K562 (cell line): ENCODE measurements around the gene PRDM2. TPM values are rescaled to one million over a fixed set of nuclear protein-coding genes. Genes with fewer than 3 reads are reported as not detected.

Experiments
- ATAC-seq: fragments of 200-7000 bp; cut with Tn5 transposase; 3 replicates; pipeline ENCODE4 v1.9.1; 2020; ENCODE audit warnings: moderate library complexity
- BruUV-seq: library from RNA; stranded (reverse); fragments of 400-500 nt; replicated peaks from 2 replicates; lab custom pipeline; 2021; lab: Mats Ljungman, UMichigan
- CTCF ChIA-PET: fragments of 300-600 bp; formaldehyde crosslinking; extraction: SDS; loops from one replicate; lab custom pipeline; 2021; ENCODE audit warnings: low intra/inter-chr PET ratio; lab: Yijun Ruan, JAX
- POLR2A ChIA-PET: fragments of 300-600, 350-650 bp; sonication (Branson Sonifier 250); formaldehyde crosslinking; extraction: SDS; loops from one replicate; lab custom pipeline; 2021; ENCODE audit warnings: antibody characterized with exemption, inconsistent platforms; lab: Yijun Ruan, JAX
- DNase-seq, 4 experiments: peaks; one replicate each; pipeline versions ENCODE4 v3.0.0 to v3.0.0-alpha.2; 2011 to 2018; ENCODE audit warnings: low spot score in 3 of 4, mixed read lengths in 3 of 4; ENCODE audit errors: extremely low read depth in 1 of 4
- FAIRE-seq: peaks from 2 replicates; lab custom pipeline; 2011; peaks lifted over from hg19 to GRCh38; lab: Jason Lieb, UNC
- H2AFZ ChIP-seq: 2 replicates; pipeline ENCODE4 v1.6.0; 2011; ENCODE audit warnings: low read depth, low read length, control low read depth, inconsistent platforms
- H3K27ac ChIP-seq: fragments of 200-600 bp; 3 replicates; pipeline ENCODE4 v1.8.0; 2011; ENCODE audit warnings: low read depth, mild to moderate bottlenecking, control low read depth, inconsistent platforms, low read length, moderate library complexity, mixed read lengths; ENCODE audit errors: extremely low read depth
- H3K27me3 ChIP-seq, 2 experiments: fragments of 300-600 bp in 1 of 2; 2 replicates in 1 of 2; 3 replicates in 1 of 2; pipeline versions ENCODE4 v1.6.0 to v1.8.0; 2011; ENCODE audit warnings: inconsistent platforms in 2 of 2, low read length in 2 of 2, mild to moderate bottlenecking in 1 of 2, mixed read lengths in 1 of 2, moderate library complexity in 1 of 2; ENCODE audit not compliant: control insufficient read depth in 2 of 2, insufficient read depth in 2 of 2
- H3K36me3 ChIP-seq: fragments of 300-600 bp; 3 replicates; pipeline ENCODE4 v1.8.0; 2011; ENCODE audit warnings: mild to moderate bottlenecking, low read length, inconsistent platforms; ENCODE audit not compliant: control insufficient read depth, insufficient read depth
- H3K4me1 ChIP-seq, 2 experiments: fragments of 200-600 bp in 1 of 2; replicated peaks in 1 of 2; 2 replicates in 1 of 2; 3 replicates in 1 of 2; pipeline versions ENCODE4 v1.5.1 to v1.8.0; 2011; ENCODE audit warnings: inconsistent platforms in 2 of 2, low read length in 2 of 2, mild to moderate bottlenecking in 1 of 2, mixed read lengths in 1 of 2, moderate library complexity in 1 of 2; ENCODE audit not compliant: control insufficient read depth in 2 of 2, insufficient read depth in 2 of 2
- H3K4me2 ChIP-seq: 2 replicates; pipeline ENCODE4 v1.6.1; 2011; ENCODE audit warnings: low read length, control low read depth, inconsistent platforms, mixed read lengths; ENCODE audit not compliant: insufficient read depth
- H3K4me3 ChIP-seq: fragments of 200-600 bp; sonication (generic), shearing (Covaris generic); 2 replicates; pipeline ENCODE4 v1.5.1; 2016; ENCODE audit warnings: control low read depth, inconsistent platforms
- H3K79me2 ChIP-seq: fragments of 200-600 bp; 3 replicates; pipeline ENCODE4 v1.8.0; 2011; ENCODE audit warnings: low read length, inconsistent platforms; ENCODE audit not compliant: control insufficient read depth, insufficient read depth
- H3K9ac ChIP-seq, 2 experiments: 2 replicates each; pipeline versions ENCODE4 v1.6.0 to v1.6.1; 2011; ENCODE audit warnings: low read depth in 2 of 2, low read length in 2 of 2, control low read depth in 1 of 2, inconsistent platforms in 1 of 2, mild to moderate bottlenecking in 1 of 2, mixed read lengths in 1 of 2; ENCODE audit not compliant: insufficient read depth in 1 of 2
- H3K9me1 ChIP-seq: one replicate; pipeline ENCODE4 v1.6.0; 2011; ENCODE audit warnings: inconsistent platforms, mild to moderate bottlenecking, low read length, moderate library complexity; ENCODE audit not compliant: control insufficient read depth, insufficient read depth
- H3K9me3 ChIP-seq: replicated peaks from 2 replicates; pipeline ENCODE4 v1.5.1; 2011; ENCODE audit warnings: low read depth, low read length, inconsistent platforms; ENCODE audit not compliant: control insufficient read depth, insufficient read depth
- H4K20me1 ChIP-seq: replicated peaks from 2 replicates; pipeline ENCODE4 v1.6.1; 2011; ENCODE audit warnings: low read length, inconsistent platforms, mixed read lengths; ENCODE audit not compliant: control insufficient read depth, insufficient read depth
- ADNP ChIP-seq: fragments of 200-800 bp; sonication (Bioruptor generic); IDR thresholded peaks from 2 replicates; pipeline ENCODE4 v1.6.1; 2016; ENCODE audit warnings: missing genetic modification characterization, missing compliant biosample characterization
- ARID2 ChIP-seq: fragments of 450-650 bp; IDR thresholded peaks from 2 replicates; pipeline ENCODE4 v1.6.1; 2017; ENCODE audit warnings: antibody characterized with exemption, mild to moderate bottlenecking
- ESRRA ChIP-seq: fragments of 450-650 bp; IDR thresholded peaks from 2 replicates; pipeline ENCODE4 v1.6.1; 2014; ENCODE audit warnings: low read depth, mild to moderate bottlenecking, moderate library complexity, borderline replicate concordance
- EWSR1 ChIP-seq: fragments of 450-650 bp; IDR thresholded peaks from 2 replicates; pipeline ENCODE4 v1.6.1; 2018; ENCODE audit warnings: borderline replicate concordance, mild to moderate bottlenecking, low read depth, moderate library complexity; ENCODE audit not compliant: partially characterized antibody
- MAFG ChIP-seq: fragments of 450-650 bp; conservative IDR thresholded peaks from 2 replicates; pipeline ENCODE4 v1.6.1; 2016; ENCODE audit warnings: missing genetic modification characterization, missing compliant biosample characterization
- MCM7 ChIP-seq, 2 experiments: fragments of 450-650 bp; IDR thresholded peaks; 2 replicates each; pipeline ENCODE4 v1.6.1; 2016 to 2018
- MYBL2 ChIP-seq, 2 experiments: fragments of 450-650 bp in 1 of 2; sonication (generic) in 1 of 2; formaldehyde crosslinking in 1 of 2; IDR thresholded peaks; 2 replicates each; pipeline versions ENCODE4 v1.6.1 to v1.8.1; 2017 to 2022; ENCODE audit warnings: borderline replicate concordance in 1 of 2, inconsistent platforms in 1 of 2, low read depth in 1 of 2, mild to moderate bottlenecking in 1 of 2, missing genetic modification reagents in 1 of 2, moderate library complexity in 1 of 2
- NR2C2 ChIP-seq, 2 experiments: fragments of 200-800 bp in 1 of 2; sonication (Bioruptor generic) in 1 of 2; sonication (generic) in 1 of 2; formaldehyde crosslinking in 1 of 2; IDR thresholded peaks; 2 replicates each; pipeline versions ENCODE4 v1.6.1 to v1.8.0; 2016 to 2022; ENCODE audit warnings: mild to moderate bottlenecking in 1 of 2, missing compliant biosample characterization in 1 of 2, missing genetic modification characterization in 1 of 2, missing genetic modification reagents in 1 of 2
- PURB ChIP-seq: sonication (generic); formaldehyde crosslinking; IDR thresholded peaks from 2 replicates; pipeline ENCODE4 v1.9.0; 2021; ENCODE audit warnings: low read depth, mild to moderate bottlenecking, missing genetic modification reagents
- RBM25 ChIP-seq: fragments of 200-400 bp; formaldehyde crosslinking; IDR thresholded peaks from 2 replicates; pipeline ENCODE4 v1.6.1; 2018; ENCODE audit warnings: low read length, low read depth, moderate library complexity; ENCODE audit not compliant: severe bottlenecking
- SPI1 ChIP-seq: IDR thresholded peaks from 2 replicates; pipeline ENCODE4 v1.6.1; 2011; ENCODE audit warnings: low read depth, low read length, control low read depth, borderline replicate concordance
- TSC22D4 ChIP-seq: fragments of 450-650 bp; IDR thresholded peaks from 2 replicates; pipeline ENCODE4 v1.6.1; 2016; ENCODE audit warnings: missing genetic modification characterization, missing biosample characterization, control low read depth
- ZNF212 ChIP-seq: fragments of 450-650 bp; formaldehyde crosslinking; IDR thresholded peaks from 2 replicates; pipeline ENCODE4 v1.4.0; 2020; ENCODE audit warnings: mild to moderate bottlenecking
- WGBS: fragments of 100-300 bp; shearing (Covaris generic); methylation state at CpG from one replicate; pipeline ENCODE4 v1.1.6; 2016; ENCODE audit warnings: low coverage, mixed read lengths; ENCODE audit not compliant: insufficient coverage; ENCODE audit errors: missing lambda C conversion rate; 5-methylcytosine and 5-hydroxymethylcytosine counted together
- in situ Hi-C: fragments of 300-500 bp; cut with MboI; formaldehyde crosslinking; loops from 4 replicates; pipeline ENCODE4 v1.15.0; 2018; ENCODE audit warnings: inconsistent platforms, mixed read lengths
- intact Hi-C: fragments of 100-400 bp; cut with micrococcal nuclease; formaldehyde crosslinking; loops from 2 replicates; pipeline ENCODE4 v1.14.2; 2022
- polyA plus RNA-seq, 8 experiments: library from polyadenylated mRNA; depleted of rRNA in 4 of 8; stranded (reverse) in 5 of 8; unstranded in 3 of 8; fragments of >200 nt; fragmentation: Nextera tagmentation in 2 of 8; fragmentation: Illumina TruSeq in 1 of 8; extraction: Ambion mirVana in 2 of 8; extraction: Trizol in 1 of 8; gene quantifications; 2 replicates each; pipeline versions ENCODE4 v1.2.1 to v1.2.3, GENCODE V29; 2011 to 2014; ENCODE audit warnings: inconsistent platforms in 1 of 8, missing spikeins in 1 of 8
- total RNA-seq, 7 experiments: library from RNA; depleted of rRNA in 6 of 7; stranded (reverse); fragments of >200 nt in 6 of 7; fragmentation: Illumina TruSeq in 2 of 7; extraction: Trizol in 2 of 7; gene quantifications; 2 replicates each; pipeline versions ENCODE4 v1.2.1 to v1.2.3, GENCODE V29; 2011 to 2021; ENCODE audit warnings: low replicate concordance in 1 of 7
- TF ChIP-seq, protein P1 (sequence below), 2 experiments: IDR thresholded peaks in 1 of 2; conservative IDR thresholded peaks in 1 of 2; 2 replicates each; pipeline ENCODE4 v1.6.1; 2016; ENCODE audit warnings: low read depth in 2 of 2, mild to moderate bottlenecking in 1 of 2, missing compliant biosample characterization in 1 of 2, missing genetic modification characterization in 1 of 2, moderate library complexity in 1 of 2
- TF ChIP-seq, protein P2 (sequence below): sonication (generic); formaldehyde crosslinking; IDR thresholded peaks from 2 replicates; pipeline ENCODE4 v1.8.0; 2023; ENCODE audit warnings: mild to moderate bottlenecking, missing genetic modification reagents

Gene PRDM2
- total and polyA plus RNA-seq, 9 of the 15 experiments (the other 6 are each of a cell fraction or from before 2014, with no cell fraction given), result 5.4 to 27.6 (median 12.5) TPM

DNA sequence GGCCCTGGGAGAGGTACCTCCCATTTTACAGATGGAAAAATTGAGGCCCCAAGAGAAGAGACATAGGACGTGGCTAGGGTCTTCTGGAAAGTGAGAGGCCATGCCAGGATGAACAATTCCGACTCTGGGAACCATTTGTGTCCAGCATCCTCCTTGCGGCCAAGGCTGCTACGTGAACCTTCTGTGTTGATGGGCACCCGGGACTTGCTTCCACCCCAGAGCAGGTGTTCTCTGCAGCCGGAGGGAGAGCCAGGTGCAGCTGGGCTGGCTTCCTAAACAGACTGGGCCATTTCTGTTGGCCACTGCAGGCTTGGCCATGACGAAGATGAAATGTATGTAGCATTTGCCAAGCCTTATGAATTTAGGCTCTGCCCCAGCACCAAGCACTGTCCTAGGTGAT, 118.9 kb downstream of the PRDM2 start:
- POLR2A ChIA-PET, result interaction anchor here (1.5 kb wide), 1 partner anchor 23 kb away, joined by 4 read pairs; no protein-coding TSS in a partner anchor
- H3K9me1 ChIP-seq, result no peaks in the 10 kb centered on the region
- intact Hi-C loops (no loop called here), in situ Hi-C loops (no loop called here)
- CTCF ChIA-PET, result no interaction called here
- no peaks in the 10 kb centered on the region for H3K9me3 ChIP-seq
- ATAC-seq, result no peak
- H3K27me3 ChIP-seq, result peaks cover 3 to 38% of the 10 kb centered on the region in 2 experiments; a peak in 3 of 5 replicates
- peaks cover 7% of the 10 kb centered on the region; the same call in 1 of the 2 replicates for H4K20me1 ChIP-seq
- no peak overlapping the region for H3K27ac ChIP-seq
- no peaks in the 10 kb centered on the region for H3K36me3 ChIP-seq
- TF ChIP-seq ARID2 (no peak), TSC22D4 (no peak), PURB (CRISPR knock-in tag) (no peak), SPI1 (no peak), MAFG (tag) (no peak), MYBL2 (IDR thresholded peaks at IDR 0.05; ENCODE audit: low read depth) (no peak), MYBL2 (CRISPR knock-in tag; IDR thresholded peaks at IDR 0.05; ENCODE audit: borderline replicate concordance) (no peak), ZNF212 (CRISPR knock-in tag) (no peak), RBM25 (peak; percentile 22), EWSR1 (no peak), MCM7 (IDR thresholded peaks at IDR 0.05) (no peak), ESRRA (no peak), NR2C2 (CRISPR knock-in tag; IDR thresholded peaks at IDR 0.05) (no peak), NR2C2 (tag; IDR thresholded peaks at IDR 0.05) (no peak), ADNP (tag) (peak; percentile 48; the same call in 1 of the 2 replicates)
- TF ChIP-seq, protein P1, sequence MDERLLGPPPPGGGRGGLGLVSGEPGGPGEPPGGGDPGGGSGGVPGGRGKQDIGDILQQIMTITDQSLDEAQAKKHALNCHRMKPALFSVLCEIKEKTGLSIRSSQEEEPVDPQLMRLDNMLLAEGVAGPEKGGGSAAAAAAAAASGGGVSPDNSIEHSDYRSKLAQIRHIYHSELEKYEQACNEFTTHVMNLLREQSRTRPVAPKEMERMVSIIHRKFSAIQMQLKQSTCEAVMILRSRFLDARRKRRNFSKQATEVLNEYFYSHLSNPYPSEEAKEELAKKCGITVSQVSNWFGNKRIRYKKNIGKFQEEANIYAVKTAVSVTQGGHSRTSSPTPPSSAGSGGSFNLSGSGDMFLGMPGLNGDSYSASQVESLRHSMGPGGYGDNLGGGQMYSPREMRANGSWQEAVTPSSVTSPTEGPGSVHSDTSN (CRISPR knock-in tag; IDR thresholded peaks at IDR 0.05; ENCODE audit: low read depth), result no peak
- TF ChIP-seq, protein P1 (tag; conservative IDR thresholded peaks at IDR 0.05; ENCODE audit: low read depth), result no peak
- TF ChIP-seq, protein P2, sequence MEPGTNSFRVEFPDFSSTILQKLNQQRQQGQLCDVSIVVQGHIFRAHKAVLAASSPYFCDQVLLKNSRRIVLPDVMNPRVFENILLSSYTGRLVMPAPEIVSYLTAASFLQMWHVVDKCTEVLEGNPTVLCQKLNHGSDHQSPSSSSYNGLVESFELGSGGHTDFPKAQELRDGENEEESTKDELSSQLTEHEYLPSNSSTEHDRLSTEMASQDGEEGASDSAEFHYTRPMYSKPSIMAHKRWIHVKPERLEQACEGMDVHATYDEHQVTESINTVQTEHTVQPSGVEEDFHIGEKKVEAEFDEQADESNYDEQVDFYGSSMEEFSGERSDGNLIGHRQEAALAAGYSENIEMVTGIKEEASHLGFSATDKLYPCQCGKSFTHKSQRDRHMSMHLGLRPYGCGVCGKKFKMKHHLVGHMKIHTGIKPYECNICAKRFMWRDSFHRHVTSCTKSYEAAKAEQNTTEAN (CRISPR knock-in tag), result no peak
- no peak overlapping the region for H3K9ac ChIP-seq
- no peak for FAIRE-seq
- WGBS, result 58% methylated on average over 7 of the region's 7 CpGs
- no peak overlapping the region for H2AFZ ChIP-seq
- no peak overlapping the region for H3K4me2 ChIP-seq
- H3K79me2 ChIP-seq, result no peaks in the 10 kb centered on the region
- no TSS peak for BruUV-seq
- no peak for DNase-seq
- peaks cover 0 to 6% of the 10 kb centered on the region in 2 experiments; a peak in 2 of 5 replicates for H3K4me1 ChIP-seq
- no peak overlapping the region for H3K4me3 ChIP-seq
